SK-N-MC (cell line): ENCODE measurements around the gene KAZN.

Source experiments
- DNase-seq: peaks from one replicate; pipeline ENCODE4 v3.0.0-alpha.2; 2011; ENCODE audit warnings: low read depth, low spot score
- H3K27ac ChIP-seq: fragments of 200-600 bp; sonication (generic); 2 replicates; pipeline ENCODE4 v1.5.1; 2016; ENCODE audit warnings: mixed run types
- H3K36me3 ChIP-seq: fragments of 200-600 bp; sonication (generic); 2 replicates; pipeline ENCODE4 v1.6.1; 2017; ENCODE audit warnings: antibody characterized with exemption, low read length, mixed read lengths; ENCODE audit not compliant: insufficient read depth
- H3K4me3 ChIP-seq: fragments of 200-600 bp; sonication (generic); 2 replicates; pipeline ENCODE4 v1.5.1; 2016
- H3K9ac ChIP-seq: fragments of 200-600 bp; sonication (generic); 2 replicates; pipeline ENCODE4 v1.8.0; 2017; ENCODE audit warnings: mixed run types, mixed read lengths; ENCODE audit not compliant: insufficient read length
- H3K9me3 ChIP-seq: fragments of 200-600 bp; sonication (generic); 2 replicates; pipeline ENCODE4 v1.6.1; 2017; ENCODE audit warnings: low read depth, mild to moderate bottlenecking, antibody characterized with exemption, low read length, moderate library complexity, mixed read lengths
- EZH2 ChIP-seq: fragments of 200-600 bp; sonication (generic); IDR thresholded peaks from one replicate; pipeline ENCODE4 v1.6.1; 2017; ENCODE audit warnings: antibody characterized with exemption
- FOXP2 ChIP-seq: optimal IDR thresholded peaks from 2 replicates; pipeline ENCODE3; 2011; ENCODE audit warnings: mild to moderate bottlenecking, moderate library complexity; ENCODE audit not compliant: insufficient read depth; ENCODE audit errors: extremely low read length, control extremely low read depth
- POLR2AphosphoS5 ChIP-seq: IDR thresholded peaks from 2 replicates; pipeline ENCODE4 v1.6.1; 2012; ENCODE audit warnings: mild to moderate bottlenecking, low read depth, low read length, borderline replicate concordance

Gene KAZN

DNA sequence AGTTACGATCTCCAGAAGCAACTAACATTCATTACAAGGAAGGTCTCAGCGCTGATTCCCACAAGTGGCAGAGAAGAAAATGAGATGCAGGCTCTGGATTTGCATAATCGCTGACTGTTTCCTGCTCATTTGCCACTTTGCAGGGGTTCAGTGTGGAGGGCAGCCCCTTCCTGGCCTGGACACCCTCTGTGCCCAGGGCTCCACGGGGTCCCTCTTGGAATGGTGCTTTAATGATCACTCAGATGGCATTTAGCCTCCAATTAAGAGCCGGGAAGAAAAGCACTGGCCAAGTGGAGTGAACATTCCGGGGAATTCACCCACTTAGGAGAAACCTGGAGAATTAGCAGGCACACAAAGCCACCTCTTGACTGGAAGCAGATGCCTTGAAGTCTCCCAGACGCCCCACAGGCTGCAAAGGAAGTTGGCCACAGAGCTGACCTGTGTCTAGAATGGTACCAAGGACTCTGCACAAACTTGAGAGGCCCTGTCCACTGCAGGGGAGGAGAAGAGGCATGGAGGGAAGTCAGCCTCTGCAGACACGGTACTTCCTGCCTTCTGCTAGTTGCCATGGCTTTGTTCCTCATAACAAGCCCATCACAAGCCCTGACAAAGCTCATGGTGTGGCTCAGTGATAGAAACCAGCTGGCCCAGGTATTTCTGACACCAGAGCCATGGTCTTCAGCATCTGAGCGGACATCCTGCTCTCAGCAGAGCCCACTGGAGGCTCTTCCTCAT lies 157.2 kb downstream of the KAZN start:
- Histone ChIP-seq H3K27ac (no peak overlapping the region), H3K9ac (no peak overlapping the region), H3K36me3 (no peaks in the 10 kb centered on the region), H3K4me3 (no peak overlapping the region), H3K9me3 (no peaks in the 10 kb centered on the region)
- DNase-seq, result no peak
- TF ChIP-seq EZH2, result no peak
- no peak for TF ChIP-seq POLR2AphosphoS5

DNA sequence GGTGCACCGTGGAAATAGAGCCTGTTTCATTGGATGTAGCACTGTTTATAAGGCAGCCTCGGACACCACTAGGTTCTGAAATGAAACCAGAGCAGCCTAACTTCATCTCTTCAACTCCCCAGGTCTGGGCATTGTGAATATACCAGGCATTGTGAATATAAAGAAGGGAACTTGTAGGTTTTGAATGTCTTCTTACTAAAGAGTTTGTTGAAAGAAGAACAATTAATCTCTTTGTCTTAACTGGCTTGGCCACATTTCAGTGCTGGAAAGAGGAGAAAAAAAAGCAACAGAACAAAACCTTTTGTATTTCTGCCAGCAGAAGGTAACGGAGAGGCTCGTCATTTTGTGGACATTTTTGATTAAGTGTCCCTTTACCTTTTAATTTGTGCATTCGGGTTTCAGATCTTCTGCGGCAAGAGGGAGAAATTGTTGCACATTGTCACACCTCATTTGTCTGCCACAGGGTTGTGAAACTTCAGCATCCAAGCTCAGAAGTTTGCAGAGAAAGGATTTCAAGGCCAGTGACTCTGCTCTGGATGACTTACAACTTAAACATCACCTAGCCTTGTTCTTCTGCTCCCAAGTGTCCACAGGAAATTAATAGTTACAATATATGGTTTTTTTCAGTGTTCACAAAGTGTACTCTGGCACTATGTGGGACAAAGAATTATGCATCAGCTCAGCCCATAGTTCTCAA lies 158.3 kb downstream of the KAZN start:
- H3K27ac ChIP-seq, result no peak overlapping the region
- no peak overlapping the region for H3K4me3 ChIP-seq
- H3K9ac ChIP-seq, result no peak overlapping the region
- H3K36me3 ChIP-seq, result no peaks in the 10 kb centered on the region
- H3K9me3 ChIP-seq, result no peaks in the 10 kb centered on the region
- no peak for TF ChIP-seq FOXP2
- TF ChIP-seq EZH2, result no peak
- TF ChIP-seq POLR2AphosphoS5, result no peak
- DNase-seq, result no peak

DNA sequence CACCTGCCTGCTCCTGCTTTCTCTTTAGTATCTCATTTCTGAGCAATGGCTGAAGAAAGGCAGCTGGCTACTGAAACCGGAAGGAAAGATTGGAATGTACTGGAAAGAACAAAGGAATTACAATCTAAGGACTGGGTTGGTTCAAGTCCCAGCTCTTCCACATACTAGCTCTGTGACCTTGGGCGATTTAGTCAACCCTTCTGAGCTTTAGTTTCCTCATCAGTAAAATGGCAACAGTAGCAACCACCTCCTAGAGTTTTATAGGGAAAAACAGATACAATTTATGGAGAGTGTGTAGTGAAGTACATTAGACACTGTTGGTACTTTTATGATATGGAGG lies 158.8 kb downstream of the KAZN start:
- no peak overlapping the region for H3K9ac ChIP-seq
- H3K27ac ChIP-seq, result no peak overlapping the region
- no peak overlapping the region for H3K4me3 ChIP-seq
- H3K36me3 ChIP-seq, result no peaks in the 10 kb centered on the region
- no peak for TF ChIP-seq FOXP2
- no peak for TF ChIP-seq POLR2AphosphoS5
- TF ChIP-seq EZH2, result no peak
- DNase-seq, result no peak
- H3K9me3 ChIP-seq, result no peaks in the 10 kb centered on the region

DNA sequence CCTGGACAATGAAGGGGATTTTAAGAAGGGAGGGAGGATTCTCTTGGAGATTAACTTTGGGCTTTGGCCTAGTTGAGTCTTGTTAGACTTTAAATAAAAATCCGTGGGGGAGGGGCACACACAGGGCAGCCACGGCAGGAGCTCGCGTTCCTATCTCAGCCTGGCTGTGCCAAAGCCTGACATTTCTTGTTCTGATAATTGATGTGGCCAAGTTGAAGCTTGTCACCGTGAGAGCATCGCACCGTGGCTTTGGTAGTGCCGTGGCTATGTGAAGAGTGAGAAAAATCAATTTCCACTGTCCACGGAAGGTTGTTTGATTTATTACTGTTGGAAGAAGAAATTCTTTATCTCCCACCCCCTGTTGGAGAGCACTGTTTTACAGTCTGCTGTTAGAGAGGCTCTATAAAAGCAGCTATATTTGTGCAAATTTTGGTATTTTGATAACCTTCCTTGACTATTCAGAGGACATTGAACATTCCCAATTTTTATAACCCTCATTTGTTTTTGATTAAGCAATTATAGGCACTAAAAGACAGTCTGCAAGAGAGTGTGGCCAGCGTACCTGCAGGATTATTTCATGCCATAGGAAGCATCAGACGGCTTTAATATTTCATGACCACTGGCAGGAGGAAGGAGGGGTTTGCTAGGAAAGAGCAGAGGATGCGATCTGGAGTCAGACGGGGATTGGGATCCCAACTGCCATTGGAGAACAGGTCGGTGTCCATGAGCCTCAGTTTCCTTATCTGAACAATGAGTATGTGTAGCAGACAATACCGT lies 160.7 kb downstream of the KAZN start:
- H3K9me3 ChIP-seq, result no peaks in the 10 kb centered on the region
- DNase-seq, result no peak
- no peak overlapping the region for H3K27ac ChIP-seq
- no peaks in the 10 kb centered on the region for H3K36me3 ChIP-seq
- no peak overlapping the region for H3K9ac ChIP-seq
- H3K4me3 ChIP-seq, result no peak overlapping the region
- TF ChIP-seq FOXP2 (no peak), EZH2 (no peak), POLR2AphosphoS5 (no peak)

DNA sequence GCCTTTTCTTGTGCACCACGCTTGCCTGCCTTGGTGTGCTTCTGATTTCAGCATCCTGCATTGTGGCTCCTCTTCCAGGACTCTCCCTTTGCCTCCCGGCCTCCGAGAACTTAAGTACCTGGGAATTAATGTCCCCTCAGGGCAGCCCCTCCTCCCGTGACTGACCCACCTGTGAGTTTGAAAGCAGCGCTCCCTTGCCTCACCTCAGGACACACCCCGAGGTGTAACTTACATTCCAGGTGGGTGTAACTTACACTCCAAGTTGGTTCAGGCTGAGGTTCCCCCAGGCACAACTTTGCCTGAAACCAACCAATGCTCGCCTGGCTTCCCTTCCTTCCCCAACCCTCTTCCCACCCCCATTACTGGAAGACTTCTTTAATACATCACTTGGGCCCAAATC lies 161.4 kb downstream of the KAZN start:
- no peak overlapping the region for H3K27ac ChIP-seq
- no peak overlapping the region for H3K4me3 ChIP-seq
- H3K36me3 ChIP-seq, result no peaks in the 10 kb centered on the region
- DNase-seq, result no peak
- H3K9ac ChIP-seq, result no peak overlapping the region
- TF ChIP-seq EZH2 (no peak), FOXP2 (no peak), POLR2AphosphoS5 (no peak)
- no peaks in the 10 kb centered on the region for H3K9me3 ChIP-seq

DNA sequence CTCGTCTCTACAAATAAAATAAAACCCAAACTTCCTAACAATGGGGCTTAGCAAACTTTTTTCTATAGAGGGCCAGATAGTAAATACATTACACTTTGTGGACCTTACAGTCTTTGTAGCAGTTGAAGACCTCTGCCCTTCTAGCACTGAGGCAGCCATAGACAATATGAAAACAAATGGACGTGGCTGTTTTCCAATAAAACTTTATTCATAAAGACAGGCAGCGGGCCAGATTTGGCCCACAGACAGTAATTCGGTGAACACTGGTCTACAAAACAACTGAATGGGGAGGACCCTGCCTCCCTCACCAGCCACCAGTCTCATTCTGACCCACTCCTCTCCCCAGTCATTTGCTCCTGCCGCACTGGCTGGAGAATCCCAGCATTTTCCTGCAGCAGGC lies 162.3 kb downstream of the KAZN start:
- Histone ChIP-seq H3K36me3 (no peaks in the 10 kb centered on the region), H3K9ac (no peak overlapping the region), H3K4me3 (no peak overlapping the region), H3K27ac (no peak overlapping the region), H3K9me3 (no peaks in the 10 kb centered on the region)
- DNase-seq, result no peak
- TF ChIP-seq POLR2AphosphoS5 (no peak), EZH2 (no peak), FOXP2 (no peak)

DNA sequence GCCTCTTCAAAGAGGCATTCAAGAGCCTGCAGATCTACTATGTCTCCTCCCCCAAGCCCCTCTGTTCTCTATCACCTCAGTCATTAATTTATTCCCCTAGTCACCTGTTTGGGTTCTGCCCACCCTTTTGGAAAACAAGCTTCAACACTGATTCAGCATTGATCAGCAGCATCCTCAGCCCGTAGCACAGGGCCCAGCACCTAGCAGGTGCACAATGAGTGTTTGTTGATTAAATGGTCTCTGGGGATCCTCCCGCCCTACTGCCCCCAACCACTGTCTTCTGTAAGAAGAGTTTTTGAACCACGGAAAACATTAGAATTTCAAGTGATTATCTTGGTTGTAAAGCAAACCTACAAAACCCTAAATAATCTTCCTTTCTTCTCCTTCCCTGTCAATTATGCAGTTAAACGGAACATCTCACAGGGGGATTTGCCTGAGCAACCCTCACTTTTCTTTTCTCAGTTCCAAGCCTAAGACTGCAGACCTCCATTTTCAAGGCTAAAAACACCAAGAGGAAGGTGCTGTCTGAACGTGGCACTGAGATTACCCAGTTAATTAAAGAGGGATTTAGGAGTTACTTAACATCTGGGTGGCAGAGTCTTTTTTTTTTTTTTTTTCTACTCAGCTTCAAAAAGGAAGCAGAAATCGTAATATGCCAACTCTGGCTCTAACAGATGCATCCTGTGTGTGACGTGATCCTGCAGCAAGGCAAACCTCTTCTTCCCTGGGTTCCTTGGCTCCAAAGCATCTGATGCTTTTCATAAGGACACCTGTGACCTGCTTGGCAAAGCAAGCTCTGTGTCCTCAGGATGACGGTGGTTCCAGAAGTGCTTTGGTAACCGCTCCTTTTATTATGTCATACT lies 163.0 kb downstream of the KAZN start:
- no peak overlapping the region for H3K27ac ChIP-seq
- no peak for DNase-seq
- no peak overlapping the region for H3K4me3 ChIP-seq
- no peaks in the 10 kb centered on the region for H3K9me3 ChIP-seq
- no peaks in the 10 kb centered on the region for H3K36me3 ChIP-seq
- no peak overlapping the region for H3K9ac ChIP-seq
- TF ChIP-seq POLR2AphosphoS5, result no peak

DNA sequence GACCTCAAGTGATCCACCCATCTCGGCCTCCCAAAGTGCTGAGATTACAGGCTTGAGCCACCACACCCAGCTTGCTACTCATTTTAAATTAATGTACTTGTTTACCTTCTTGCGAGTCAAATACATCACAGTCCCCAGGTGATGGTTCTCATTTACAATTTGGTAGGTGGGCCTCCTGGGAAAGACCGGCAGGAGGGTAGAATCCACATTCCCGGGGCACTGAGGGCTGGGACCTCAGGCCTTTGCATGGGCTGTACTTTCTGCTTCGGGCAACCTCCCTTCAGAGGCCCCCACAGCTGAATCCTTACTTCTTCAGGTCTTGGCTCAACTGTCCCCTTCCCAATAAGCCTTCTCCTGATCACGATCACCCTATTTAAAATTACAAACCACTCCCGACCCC lies 165.5 kb downstream of the KAZN start:
- Histone ChIP-seq H3K9me3 (no peaks in the 10 kb centered on the region), H3K9ac (no peak overlapping the region), H3K36me3 (no peaks in the 10 kb centered on the region), H3K4me3 (no peak overlapping the region), H3K27ac (no peak overlapping the region)
- TF ChIP-seq EZH2, result no peak
- no peak for TF ChIP-seq FOXP2
- TF ChIP-seq POLR2AphosphoS5, result no peak
- DNase-seq, result no peak
